K562 (cell line): Measurements from ENCODE around the gene SERINC5. TPM values are rescaled to one million over a fixed set of nuclear protein-coding genes. Genes with fewer than 3 reads are reported as not detected.

ENCODE experiments used
- ATAC-seq: fragments of 200-7000 bp; cut with Tn5 transposase; 3 replicates; pipeline ENCODE4 v1.9.1; 2020; ENCODE audit warnings: moderate library complexity
- BruUV-seq: library from RNA; stranded (reverse); fragments of 400-500 nt; replicated peaks from 2 replicates; lab custom pipeline; 2021; lab: Mats Ljungman, UMichigan
- CTCF ChIA-PET: fragments of 300-600 bp; formaldehyde crosslinking; extraction: SDS; loops from one replicate; lab custom pipeline; 2021; ENCODE audit warnings: low intra/inter-chr PET ratio; lab: Yijun Ruan, JAX
- POLR2A ChIA-PET: fragments of 300-600, 350-650 bp; sonication (Branson Sonifier 250); formaldehyde crosslinking; extraction: SDS; loops from one replicate; lab custom pipeline; 2021; ENCODE audit warnings: antibody characterized with exemption, inconsistent platforms; lab: Yijun Ruan, JAX
- DNase-seq, 4 experiments: peaks; one replicate each; pipeline versions ENCODE4 v3.0.0 to v3.0.0-alpha.2; 2011 to 2018; ENCODE audit warnings: low spot score in 3 of 4, mixed read lengths in 3 of 4; ENCODE audit errors: extremely low read depth in 1 of 4
- FAIRE-seq: peaks from 2 replicates; lab custom pipeline; 2011; peaks lifted over from hg19 to GRCh38; lab: Jason Lieb, UNC
- H2AFZ ChIP-seq: 2 replicates; pipeline ENCODE4 v1.6.0; 2011; ENCODE audit warnings: low read depth, low read length, control low read depth, inconsistent platforms
- H3K27ac ChIP-seq: fragments of 200-600 bp; 3 replicates; pipeline ENCODE4 v1.8.0; 2011; ENCODE audit warnings: low read depth, mild to moderate bottlenecking, control low read depth, inconsistent platforms, low read length, moderate library complexity, mixed read lengths; ENCODE audit errors: extremely low read depth
- H3K27me3 ChIP-seq, 2 experiments: fragments of 300-600 bp in 1 of 2; 2 replicates in 1 of 2; 3 replicates in 1 of 2; pipeline versions ENCODE4 v1.6.0 to v1.8.0; 2011; ENCODE audit warnings: inconsistent platforms in 2 of 2, low read length in 2 of 2, mild to moderate bottlenecking in 1 of 2, mixed read lengths in 1 of 2, moderate library complexity in 1 of 2; ENCODE audit not compliant: control insufficient read depth in 2 of 2, insufficient read depth in 2 of 2
- H3K36me3 ChIP-seq: fragments of 300-600 bp; 3 replicates; pipeline ENCODE4 v1.8.0; 2011; ENCODE audit warnings: mild to moderate bottlenecking, low read length, inconsistent platforms; ENCODE audit not compliant: control insufficient read depth, insufficient read depth
- H3K4me1 ChIP-seq, 2 experiments: fragments of 200-600 bp in 1 of 2; replicated peaks in 1 of 2; 2 replicates in 1 of 2; 3 replicates in 1 of 2; pipeline versions ENCODE4 v1.5.1 to v1.8.0; 2011; ENCODE audit warnings: inconsistent platforms in 2 of 2, low read length in 2 of 2, mild to moderate bottlenecking in 1 of 2, mixed read lengths in 1 of 2, moderate library complexity in 1 of 2; ENCODE audit not compliant: control insufficient read depth in 2 of 2, insufficient read depth in 2 of 2
- H3K4me2 ChIP-seq: 2 replicates; pipeline ENCODE4 v1.6.1; 2011; ENCODE audit warnings: low read length, control low read depth, inconsistent platforms, mixed read lengths; ENCODE audit not compliant: insufficient read depth
- H3K4me3 ChIP-seq: fragments of 200-600 bp; sonication (generic), shearing (Covaris generic); 2 replicates; pipeline ENCODE4 v1.5.1; 2016; ENCODE audit warnings: control low read depth, inconsistent platforms
- H3K79me2 ChIP-seq: fragments of 200-600 bp; 3 replicates; pipeline ENCODE4 v1.8.0; 2011; ENCODE audit warnings: low read length, inconsistent platforms; ENCODE audit not compliant: control insufficient read depth, insufficient read depth
- H3K9ac ChIP-seq, 2 experiments: 2 replicates each; pipeline versions ENCODE4 v1.6.0 to v1.6.1; 2011; ENCODE audit warnings: low read depth in 2 of 2, low read length in 2 of 2, control low read depth in 1 of 2, inconsistent platforms in 1 of 2, mild to moderate bottlenecking in 1 of 2, mixed read lengths in 1 of 2; ENCODE audit not compliant: insufficient read depth in 1 of 2
- H3K9me1 ChIP-seq: one replicate; pipeline ENCODE4 v1.6.0; 2011; ENCODE audit warnings: inconsistent platforms, mild to moderate bottlenecking, low read length, moderate library complexity; ENCODE audit not compliant: control insufficient read depth, insufficient read depth
- H3K9me3 ChIP-seq: replicated peaks from 2 replicates; pipeline ENCODE4 v1.5.1; 2011; ENCODE audit warnings: low read depth, low read length, inconsistent platforms; ENCODE audit not compliant: control insufficient read depth, insufficient read depth
- H4K20me1 ChIP-seq: replicated peaks from 2 replicates; pipeline ENCODE4 v1.6.1; 2011; ENCODE audit warnings: low read length, inconsistent platforms, mixed read lengths; ENCODE audit not compliant: control insufficient read depth, insufficient read depth
- CREB5 ChIP-seq: fragments of 250-450 bp; sonication (Bioruptor Pico); IDR thresholded peaks from 2 replicates; pipeline ENCODE4 v1.5.0; 2020; ENCODE audit warnings: mild to moderate bottlenecking
- HIVEP1 ChIP-seq: fragments of 250-450 bp; sonication (Bioruptor Pico); IDR thresholded peaks from 2 replicates; pipeline ENCODE4 v1.4.0; 2020; ENCODE audit warnings: mild to moderate bottlenecking
- JUNB ChIP-seq: fragments of 450-650 bp; formaldehyde crosslinking; conservative IDR thresholded peaks from 2 replicates; pipeline ENCODE4 v1.4.0; 2020; ENCODE audit warnings: mild to moderate bottlenecking
- NR2C1 ChIP-seq, 2 experiments: fragments of 450-650 bp; IDR thresholded peaks; 2 replicates each; pipeline ENCODE4 v1.6.1; 2017; ENCODE audit warnings: mild to moderate bottlenecking in 2 of 2, antibody characterized with exemption in 1 of 2, inconsistent platforms in 1 of 2, missing compliant biosample characterization in 1 of 2, missing genetic modification characterization in 1 of 2
- NR2C2 ChIP-seq, 2 experiments: fragments of 200-800 bp in 1 of 2; sonication (Bioruptor generic) in 1 of 2; sonication (generic) in 1 of 2; formaldehyde crosslinking in 1 of 2; IDR thresholded peaks; 2 replicates each; pipeline versions ENCODE4 v1.6.1 to v1.8.0; 2016 to 2022; ENCODE audit warnings: mild to moderate bottlenecking in 1 of 2, missing compliant biosample characterization in 1 of 2, missing genetic modification characterization in 1 of 2, missing genetic modification reagents in 1 of 2
- RREB1 ChIP-seq: fragments of 250-450 bp; sonication (Bioruptor Pico); IDR thresholded peaks from 2 replicates; pipeline ENCODE4 v1.4.0; 2020
- STAT5A ChIP-seq: IDR thresholded peaks from 2 replicates; pipeline ENCODE4 v1.6.1; 2012; ENCODE audit warnings: low read length, inconsistent platforms, borderline replicate concordance
- SUPT5H ChIP-seq: fragments of 450-650 bp; IDR thresholded peaks from 2 replicates; pipeline ENCODE4 v1.6.1; 2016
- UBTF ChIP-seq, 2 experiments: IDR thresholded peaks; 2 replicates each; pipeline ENCODE4 v1.6.1; 2012; ENCODE audit warnings: improper control_type of control experiment in 2 of 2, low read depth in 2 of 2, low read length in 2 of 2, borderline replicate concordance in 1 of 2
- ZNF445 ChIP-seq: fragments of 250-450 bp; sonication (Bioruptor Pico); IDR thresholded peaks from 2 replicates; pipeline ENCODE4 v1.4.0; 2020; ENCODE audit warnings: low read depth, mild to moderate bottlenecking, moderate library complexity
- WGBS: fragments of 100-300 bp; shearing (Covaris generic); methylation state at CpG from one replicate; pipeline ENCODE4 v1.1.6; 2016; ENCODE audit warnings: low coverage, mixed read lengths; ENCODE audit not compliant: insufficient coverage; ENCODE audit errors: missing lambda C conversion rate; 5-methylcytosine and 5-hydroxymethylcytosine counted together
- in situ Hi-C: fragments of 300-500 bp; cut with MboI; formaldehyde crosslinking; loops from 4 replicates; pipeline ENCODE4 v1.15.0; 2018; ENCODE audit warnings: inconsistent platforms, mixed read lengths
- intact Hi-C: fragments of 100-400 bp; cut with micrococcal nuclease; formaldehyde crosslinking; loops from 2 replicates; pipeline ENCODE4 v1.14.2; 2022
- polyA plus RNA-seq, 8 experiments: library from polyadenylated mRNA; depleted of rRNA in 4 of 8; stranded (reverse) in 5 of 8; unstranded in 3 of 8; fragments of >200 nt; fragmentation: Nextera tagmentation in 2 of 8; fragmentation: Illumina TruSeq in 1 of 8; extraction: Ambion mirVana in 2 of 8; extraction: Trizol in 1 of 8; gene quantifications; 2 replicates each; pipeline versions ENCODE4 v1.2.1 to v1.2.3, GENCODE V29; 2011 to 2014; ENCODE audit warnings: inconsistent platforms in 1 of 8, missing spikeins in 1 of 8
- total RNA-seq, 7 experiments: library from RNA; depleted of rRNA in 6 of 7; stranded (reverse); fragments of >200 nt in 6 of 7; fragmentation: Illumina TruSeq in 2 of 7; extraction: Trizol in 2 of 7; gene quantifications; 2 replicates each; pipeline versions ENCODE4 v1.2.1 to v1.2.3, GENCODE V29; 2011 to 2021; ENCODE audit warnings: low replicate concordance in 1 of 7

Gene SERINC5
- total and polyA plus RNA-seq, 9 of the 15 experiments (the other 6 are each of a cell fraction or from before 2014, with no cell fraction given), result 1.4 to 7.9 (median 3.7) TPM

GRCh38 chr5:80187421-80188090 lies 68.3 kb downstream of the SERINC5 start:
- Histone ChIP-seq H3K27me3 (no peaks in the 10 kb centered on the region), H3K4me2 (no peak overlapping the region), H3K9me1 (no peaks in the 10 kb centered on the region), H3K36me3 (no peaks in the 10 kb centered on the region), H3K4me1 (peaks cover 8 to 29% of the 10 kb centered on the region in 2 experiments; a peak in 4 of 5 replicates), H4K20me1 (no peaks in the 10 kb centered on the region), H3K27ac (no peak overlapping the region), H3K79me2 (no peaks in the 10 kb centered on the region), H3K9me3 (no peaks in the 10 kb centered on the region), H3K9ac (no peak overlapping the region), H2AFZ (0 out of 2 replicates have a peak overlapping the region, but pooled peaks have one; percentile 4), H3K4me3 (no peak overlapping the region)
- WGBS, result 91% methylated on average over 6 of the region's 6 CpGs
- BruUV-seq, result no TSS peak
- DNase-seq (no peak), ATAC-seq (no peak), FAIRE-seq (no peak)
- ChIA-PET CTCF (no interaction called here), POLR2A (interaction anchor here (0.9 to 1.6 kb wide), 2 partner anchors 11 to 70 kb away, joined by 4 read pairs; no protein-coding TSS in a partner anchor)
- intact Hi-C loops (no loop called here), in situ Hi-C loops (no loop called here)
- TF ChIP-seq UBTF (IDR thresholded peaks at IDR 0.05; ENCODE audit: borderline replicate concordance in 1 of 2, low read depth in 2 of 2, low read length in 2 of 2) (no peak), JUNB (CRISPR knock-in tag) (no peak), NR2C1 (IDR thresholded peaks at IDR 0.05) (no peak), NR2C1 (tag; IDR thresholded peaks at IDR 0.05) (no peak), HIVEP1 (CRISPR knock-in tag) (no peak), NR2C2 (CRISPR knock-in tag; IDR thresholded peaks at IDR 0.05) (no peak), NR2C2 (tag; IDR thresholded peaks at IDR 0.05) (0 out of 2 replicates have a peak, but pooled peaks have one; percentile 43), STAT5A (no peak), RREB1 (CRISPR knock-in tag) (no peak), CREB5 (no peak), ZNF445 (CRISPR knock-in tag) (no peak), SUPT5H (no peak)
